ENCODE data around the gene BPIFB2.

Gene BPIFB2

DNA sequence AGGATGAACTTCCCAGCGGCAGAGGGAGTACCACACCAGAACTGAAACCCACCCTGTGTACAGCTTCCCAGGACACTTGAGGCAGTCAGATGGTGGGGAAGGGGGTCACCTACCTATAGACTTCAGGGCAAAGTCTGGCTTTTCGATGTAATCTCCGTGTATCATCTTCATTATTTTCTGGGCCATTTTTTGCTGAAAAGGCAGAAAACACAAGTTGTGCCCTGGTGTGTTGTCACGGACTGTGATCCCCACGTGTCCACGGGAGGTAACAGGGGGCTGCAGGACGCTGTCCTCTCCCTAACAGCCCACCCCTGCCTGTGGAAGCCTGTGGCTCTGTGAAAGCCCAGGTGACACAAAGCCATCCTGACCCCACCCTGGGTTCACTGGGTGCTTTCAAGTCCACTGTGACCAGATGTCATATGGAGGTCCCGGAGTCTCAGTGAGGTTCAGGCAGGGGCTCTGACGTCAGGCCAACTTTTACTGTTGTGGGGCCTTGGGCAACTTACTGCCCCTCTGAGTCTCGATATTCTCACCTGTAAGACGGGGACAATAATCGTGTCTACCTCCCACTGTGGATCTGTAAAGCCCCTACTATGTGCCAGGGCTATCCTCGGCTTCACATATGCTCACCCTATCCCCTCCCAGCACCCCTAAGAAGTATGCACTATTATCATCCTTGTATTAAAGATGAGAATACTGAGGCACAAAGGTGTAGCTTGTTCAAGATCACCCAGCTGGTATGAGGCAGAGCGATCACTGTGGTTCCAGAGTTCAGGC, 17.8 kb upstream of the BPIFB2 start:
- Histone ChIP-seq H3K4me1 (ENCODE audit: control insufficient read depth, low read depth, low read length) (no peaks in the 10 kb centered on the region), H3K27me3 (ENCODE audit: control insufficient read depth, insufficient read depth, low read length) (no peaks in the 10 kb centered on the region), H3K27ac (ENCODE audit: low read length) (no peak overlapping the region), H3K4me3 (ENCODE audit: low read length) (no peak overlapping the region), H3K36me3 (ENCODE audit: control insufficient read depth, low read depth, low read length) (no peaks in the 10 kb centered on the region), H3K9ac (ENCODE audit: low read length) (no peak overlapping the region), H3K9me3 (ENCODE audit: control insufficient read depth, low read depth, low read length) (no peaks in the 10 kb centered on the region)

DNA sequence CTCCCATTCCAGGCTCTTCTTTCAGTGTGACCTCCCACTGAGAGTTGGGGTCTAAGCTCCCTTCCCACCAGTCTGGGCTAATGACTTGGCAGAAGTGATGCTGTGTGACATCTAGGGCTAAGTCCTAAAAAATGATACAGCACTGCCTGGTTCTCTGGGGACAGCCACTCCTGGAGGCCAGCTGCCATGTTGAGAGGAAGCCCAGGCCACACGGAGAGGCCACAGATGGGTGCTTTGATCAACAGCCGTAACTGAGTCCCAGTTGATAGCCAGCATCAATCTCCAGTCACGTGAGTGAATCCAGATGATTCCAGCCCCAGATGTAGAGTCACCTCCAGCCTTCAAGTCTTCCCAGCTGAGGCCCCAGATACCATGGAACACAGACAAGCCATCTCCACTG, 17.1 kb upstream of the BPIFB2 start:
- Histone ChIP-seq H3K4me1 (ENCODE audit: control insufficient read depth, low read depth, low read length) (no peaks in the 10 kb centered on the region), H3K9me3 (ENCODE audit: control insufficient read depth, low read depth, low read length) (no peaks in the 10 kb centered on the region), H3K27me3 (ENCODE audit: control insufficient read depth, insufficient read depth, low read length) (no peaks in the 10 kb centered on the region), H3K27ac (ENCODE audit: low read length) (no peak overlapping the region), H3K9ac (ENCODE audit: low read length) (no peak overlapping the region), H3K4me3 (ENCODE audit: low read length) (no peak overlapping the region), H3K36me3 (ENCODE audit: control insufficient read depth, low read depth, low read length) (no peaks in the 10 kb centered on the region)

DNA sequence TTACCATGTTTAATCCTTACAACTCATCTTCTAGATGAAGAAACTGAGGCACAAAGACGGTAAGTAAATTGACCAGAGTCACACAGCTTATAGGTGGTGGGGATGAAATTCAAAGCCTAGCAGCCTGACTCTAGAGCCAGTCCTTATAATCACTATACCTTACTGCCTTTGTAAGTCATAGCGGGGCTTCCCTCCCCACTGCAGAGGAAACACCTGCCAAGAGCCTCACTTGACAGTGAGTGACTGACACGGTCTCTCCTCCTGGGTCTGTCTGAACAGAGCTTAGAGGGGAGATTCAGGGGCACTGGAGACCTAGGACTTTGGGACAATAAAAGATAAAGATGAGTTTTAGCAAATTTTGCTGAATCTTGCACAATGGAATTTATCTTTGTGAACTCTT, 16.1 kb upstream of the BPIFB2 start:
- H3K4me1 ChIP-seq (ENCODE audit: control insufficient read depth, low read depth, low read length) = no peaks in the 10 kb centered on the region
- no peaks in the 10 kb centered on the region for H3K36me3 ChIP-seq (ENCODE audit: control insufficient read depth, low read depth, low read length)
- H3K9me3 ChIP-seq (ENCODE audit: control insufficient read depth, low read depth, low read length) = no peaks in the 10 kb centered on the region
- H3K9ac ChIP-seq (ENCODE audit: low read length) = no peak overlapping the region
- no peak overlapping the region for H3K4me3 ChIP-seq (ENCODE audit: low read length)
- H3K27me3 ChIP-seq (ENCODE audit: control insufficient read depth, insufficient read depth, low read length) = no peaks in the 10 kb centered on the region
- no peak overlapping the region for H3K27ac ChIP-seq (ENCODE audit: low read length)

- H3K9ac ChIP-seq (ENCODE audit: low read length) = no peak overlapping the region
Observed at GRCh38 chr20:32991792-32992641, 15.5 kb upstream of the BPIFB2 start.

GRCh38 chr20:32993496-32994050, 13.9 kb upstream of the BPIFB2 start:
- Histone ChIP-seq H3K27ac (ENCODE audit: low read length) (no peak overlapping the region), H3K9ac (ENCODE audit: low read length) (no peak overlapping the region), H3K36me3 (ENCODE audit: control insufficient read depth, low read depth, low read length) (no peaks in the 10 kb centered on the region), H3K4me1 (ENCODE audit: control insufficient read depth, low read depth, low read length) (no peaks in the 10 kb centered on the region), H3K27me3 (ENCODE audit: control insufficient read depth, insufficient read depth, low read length) (no peaks in the 10 kb centered on the region), H3K4me3 (ENCODE audit: low read length) (no peak overlapping the region), H3K9me3 (ENCODE audit: control insufficient read depth, low read depth, low read length) (no peaks in the 10 kb centered on the region)

More at GRCh38 chr20:32991792-32992641, 15.5 kb upstream of the BPIFB2 start:
- Histone ChIP-seq H3K4me1 (ENCODE audit: control insufficient read depth, low read depth, low read length) (no peaks in the 10 kb centered on the region), H3K27me3 (ENCODE audit: control insufficient read depth, insufficient read depth, low read length) (no peaks in the 10 kb centered on the region), H3K4me3 (ENCODE audit: low read length) (no peak overlapping the region), H3K36me3 (ENCODE audit: control insufficient read depth, low read depth, low read length) (no peaks in the 10 kb centered on the region), H3K27ac (ENCODE audit: low read length) (no peak overlapping the region), H3K9me3 (ENCODE audit: control insufficient read depth, low read depth, low read length) (no peaks in the 10 kb centered on the region)

DNA sequence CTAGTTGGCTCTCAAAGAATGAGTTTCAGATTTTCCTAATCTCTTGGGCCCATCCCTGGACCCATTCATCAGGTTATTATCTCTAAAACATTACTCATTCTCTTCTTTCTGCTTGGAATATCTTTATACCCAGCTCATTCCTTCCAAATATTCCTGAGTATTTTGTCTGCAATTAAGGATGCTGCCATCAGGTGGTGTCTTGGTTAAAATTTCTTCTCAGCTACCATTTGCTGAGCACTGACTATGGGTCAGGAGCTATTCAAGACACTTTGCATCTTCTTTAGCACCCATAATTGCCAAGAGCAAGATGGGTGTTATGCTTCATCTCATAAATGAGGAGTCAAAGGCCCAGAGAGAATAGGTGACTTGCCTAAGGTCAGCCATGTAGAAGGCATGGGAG, 11.7 kb upstream of the BPIFB2 start:
- Histone ChIP-seq H3K4me3 (ENCODE audit: low read length) (no peak overlapping the region), H3K36me3 (ENCODE audit: control insufficient read depth, low read depth, low read length) (no peaks in the 10 kb centered on the region), H3K27me3 (ENCODE audit: control insufficient read depth, insufficient read depth, low read length) (no peaks in the 10 kb centered on the region), H3K9me3 (ENCODE audit: control insufficient read depth, low read depth, low read length) (no peaks in the 10 kb centered on the region), H3K27ac (ENCODE audit: low read length) (no peak overlapping the region), H3K9ac (ENCODE audit: low read length) (no peak overlapping the region), H3K4me1 (ENCODE audit: control insufficient read depth, low read depth, low read length) (no peaks in the 10 kb centered on the region)

DNA sequence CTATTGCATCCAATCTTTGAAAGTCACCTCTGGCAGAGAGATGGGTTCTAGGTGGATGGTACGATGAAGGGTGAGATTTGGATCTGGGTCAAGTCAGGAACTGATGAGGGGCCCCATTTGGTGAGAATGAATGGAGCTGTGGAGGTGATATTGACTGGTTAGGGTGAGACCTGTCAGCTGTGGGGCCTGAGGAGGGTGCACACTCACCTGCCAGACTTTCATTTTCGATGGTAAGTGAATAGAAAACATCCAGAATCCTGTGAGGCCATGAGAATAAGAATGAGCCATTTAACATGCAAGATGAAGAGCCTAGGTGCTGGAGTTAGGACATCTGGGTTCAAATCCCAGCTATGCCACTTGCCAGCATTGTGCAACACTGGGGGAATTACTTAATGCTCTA, 10.1 kb upstream of the BPIFB2 start:
- Histone ChIP-seq H3K36me3 (ENCODE audit: control insufficient read depth, low read depth, low read length) (no peaks in the 10 kb centered on the region), H3K9ac (ENCODE audit: low read length) (no peak overlapping the region), H3K4me3 (ENCODE audit: low read length) (no peak overlapping the region), H3K27me3 (ENCODE audit: control insufficient read depth, insufficient read depth, low read length) (no peaks in the 10 kb centered on the region), H3K9me3 (ENCODE audit: control insufficient read depth, low read depth, low read length) (no peaks in the 10 kb centered on the region), H3K4me1 (ENCODE audit: control insufficient read depth, low read depth, low read length) (no peaks in the 10 kb centered on the region), H3K27ac (ENCODE audit: low read length) (no peak overlapping the region)

GRCh38 chr20:32999603-33000250, 7.8 kb upstream of the BPIFB2 start:
- Histone ChIP-seq H3K4me1 (ENCODE audit: control insufficient read depth, low read depth, low read length) (no peaks in the 10 kb centered on the region), H3K27me3 (ENCODE audit: control insufficient read depth, insufficient read depth, low read length) (no peaks in the 10 kb centered on the region), H3K9ac (ENCODE audit: low read length) (no peak overlapping the region), H3K36me3 (ENCODE audit: control insufficient read depth, low read depth, low read length) (no peaks in the 10 kb centered on the region), H3K4me3 (ENCODE audit: low read length) (no peak overlapping the region), H3K27ac (ENCODE audit: low read length) (no peak overlapping the region), H3K9me3 (ENCODE audit: control insufficient read depth, low read depth, low read length) (no peaks in the 10 kb centered on the region)

- H3K27ac ChIP-seq (ENCODE audit: low read length) = no peak overlapping the region
- no peak overlapping the region for H3K4me3 ChIP-seq (ENCODE audit: low read length)
- H3K9me3 ChIP-seq (ENCODE audit: control insufficient read depth, low read depth, low read length) = no peaks in the 10 kb centered on the region
- no peak overlapping the region for H3K9ac ChIP-seq (ENCODE audit: low read length)
- no peaks in the 10 kb centered on the region for H3K4me1 ChIP-seq (ENCODE audit: control insufficient read depth, low read depth, low read length)
- H3K27me3 ChIP-seq (ENCODE audit: control insufficient read depth, insufficient read depth, low read length) = no peaks in the 10 kb centered on the region
- H3K36me3 ChIP-seq (ENCODE audit: control insufficient read depth, low read depth, low read length) = no peaks in the 10 kb centered on the region
Observed at GRCh38 chr20:33000802-33001466, 6.6 kb upstream of the BPIFB2 start.

- H3K36me3 ChIP-seq (ENCODE audit: control insufficient read depth, low read depth, low read length) = no peaks in the 10 kb centered on the region
- H3K4me1 ChIP-seq (ENCODE audit: control insufficient read depth, low read depth, low read length) = no peaks in the 10 kb centered on the region
- H3K27me3 ChIP-seq (ENCODE audit: control insufficient read depth, insufficient read depth, low read length) = no peaks in the 10 kb centered on the region
- H3K4me3 ChIP-seq (ENCODE audit: low read length) = no peak overlapping the region
- H3K9ac ChIP-seq (ENCODE audit: low read length) = no peak overlapping the region
- no peaks in the 10 kb centered on the region for H3K9me3 ChIP-seq (ENCODE audit: control insufficient read depth, low read depth, low read length)
- H3K27ac ChIP-seq (ENCODE audit: low read length) = no peak overlapping the region
Observed at GRCh38 chr20:33002087-33002808, 5.3 kb upstream of the BPIFB2 start.

Data from iPS-18a (cell line).